ENCODE results near the gene LDHAL6A. TPM values are rescaled to one million over a fixed set of nuclear protein-coding genes. Genes with fewer than 3 reads are reported as not detected.

Gene LDHAL6A
- total and polyA plus RNA-seq, 11 donors: not detected

- Histone ChIP-seq H3K9me3 (no peaks in the 10 kb centered on the region), H3K4me1 (no peaks in the 10 kb centered on the region), H3K4me3 (no peak overlapping the region), H3K27ac (no peak overlapping the region), H3K27me3 (no peaks in the 10 kb centered on the region), H3K36me3 (no peaks in the 10 kb centered on the region)
- no peak for DNase-seq
- 76 to 87% (median 78%) methylated on average over 2 of the region's 2 CpGs for WGBS, 4 donors
- TF ChIP-seq, protein P1, sequence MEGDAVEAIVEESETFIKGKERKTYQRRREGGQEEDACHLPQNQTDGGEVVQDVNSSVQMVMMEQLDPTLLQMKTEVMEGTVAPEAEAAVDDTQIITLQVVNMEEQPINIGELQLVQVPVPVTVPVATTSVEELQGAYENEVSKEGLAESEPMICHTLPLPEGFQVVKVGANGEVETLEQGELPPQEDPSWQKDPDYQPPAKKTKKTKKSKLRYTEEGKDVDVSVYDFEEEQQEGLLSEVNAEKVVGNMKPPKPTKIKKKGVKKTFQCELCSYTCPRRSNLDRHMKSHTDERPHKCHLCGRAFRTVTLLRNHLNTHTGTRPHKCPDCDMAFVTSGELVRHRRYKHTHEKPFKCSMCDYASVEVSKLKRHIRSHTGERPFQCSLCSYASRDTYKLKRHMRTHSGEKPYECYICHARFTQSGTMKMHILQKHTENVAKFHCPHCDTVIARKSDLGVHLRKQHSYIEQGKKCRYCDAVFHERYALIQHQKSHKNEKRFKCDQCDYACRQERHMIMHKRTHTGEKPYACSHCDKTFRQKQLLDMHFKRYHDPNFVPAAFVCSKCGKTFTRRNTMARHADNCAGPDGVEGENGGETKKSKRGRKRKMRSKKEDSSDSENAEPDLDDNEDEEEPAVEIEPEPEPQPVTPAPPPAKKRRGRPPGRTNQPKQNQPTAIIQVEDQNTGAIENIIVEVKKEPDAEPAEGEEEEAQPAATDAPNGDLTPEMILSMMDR (IDR thresholded peaks at IDR 0.05): no peak
- TF ChIP-seq POLR2A (IDR thresholded peaks at IDR 0.05): no peak
- no peak for ATAC-seq
- intact Hi-C loops (cut with DNase I): no loop called here
Measured at GRCh38 chr11:18438691-18439090, 17.0 kb upstream of the LDHAL6A start.

GRCh38 chr11:18449251-18449650, 6.4 kb upstream of the LDHAL6A start:
- H3K36me3 ChIP-seq: no peaks in the 10 kb centered on the region
- no peak for TF ChIP-seq POLR2A (IDR thresholded peaks at IDR 0.05)
- TF ChIP-seq, protein P1 (IDR thresholded peaks at IDR 0.05): no peak
- H3K4me1 ChIP-seq: no peaks in the 10 kb centered on the region
- ATAC-seq (no peak), DNase-seq (no peak)
- no peak overlapping the region for H3K27ac ChIP-seq
- intact Hi-C loops (cut with DNase I): no loop called here
- H3K27me3 ChIP-seq: no peaks in the 10 kb centered on the region
- 85 to 96% (median 89%) methylated on average over 3 of the region's 3 CpGs for WGBS, 4 donors
- no peaks in the 10 kb centered on the region for H3K9me3 ChIP-seq
- no peak overlapping the region for H3K4me3 ChIP-seq

DNA sequence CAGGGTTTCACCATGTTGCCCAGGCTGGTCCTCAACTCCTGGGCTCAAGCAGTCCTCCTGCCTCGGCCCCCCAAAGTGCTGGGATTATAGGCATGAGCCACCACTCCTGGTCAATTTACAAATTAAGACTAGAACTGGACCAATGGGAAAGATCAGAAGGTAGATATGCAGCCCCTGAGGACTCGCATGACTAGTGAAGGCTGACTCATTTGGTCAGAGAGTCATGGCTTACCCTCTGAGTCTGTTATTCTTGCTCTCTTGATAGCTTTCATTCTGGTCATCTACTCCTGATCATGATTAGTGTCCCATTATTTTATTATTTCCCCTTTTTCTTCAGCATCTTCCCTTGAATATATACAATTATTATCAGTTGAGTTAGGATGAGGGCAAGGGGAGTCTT, 2.7 kb upstream of the LDHAL6A start:
- 72 to 94% (median 80%) methylated on average over 2 of the region's 2 CpGs for WGBS, 4 donors
- no peak for DNase-seq
- intact Hi-C loops (cut with DNase I): no loop called here
- Histone ChIP-seq H3K4me1 (no peaks in the 10 kb centered on the region), H3K36me3 (no peaks in the 10 kb centered on the region), H3K9me3 (no peaks in the 10 kb centered on the region), H3K4me3 (no peak overlapping the region), H3K27ac (no peak overlapping the region), H3K27me3 (peaks cover 0 to 12% (median 0%) of the 10 kb centered on the region in 9 donors)
- TF ChIP-seq, protein P1 (IDR thresholded peaks at IDR 0.05): no peak
- no peak for TF ChIP-seq POLR2A (IDR thresholded peaks at IDR 0.05)
- no peak for ATAC-seq

DNA sequence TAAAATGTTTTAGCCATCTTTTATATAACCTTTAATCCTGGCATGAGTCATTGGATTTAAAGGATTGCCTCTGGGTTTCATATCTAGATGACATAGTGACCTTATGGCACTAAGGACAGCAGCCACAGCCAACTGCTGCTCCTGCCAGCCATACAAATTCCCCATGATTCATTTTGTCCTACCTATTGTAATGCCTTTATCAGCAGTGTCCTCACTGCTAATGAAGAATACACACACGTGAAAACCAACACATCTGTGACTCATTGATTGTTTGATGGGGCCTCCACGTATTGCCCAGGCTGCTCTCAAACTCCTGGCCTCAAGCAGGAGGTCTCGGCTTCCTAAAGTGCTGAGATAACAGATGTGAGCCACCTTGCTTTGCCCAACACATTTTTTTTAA, 1.8 kb downstream of the LDHAL6A start:
- no peak for DNase-seq
- no peaks in the 10 kb centered on the region for H3K9me3 ChIP-seq
- H3K4me3 ChIP-seq: no peak overlapping the region
- intact Hi-C loops (cut with DNase I): no loop called here
- H3K36me3 ChIP-seq: no peaks in the 10 kb centered on the region
- no peak overlapping the region for H3K27ac ChIP-seq
- WGBS, 4 donors: 22 to 50% (median 41%) methylated on average over 3 of the region's 3 CpGs
- no peaks in the 10 kb centered on the region for H3K4me1 ChIP-seq
- peak in 2 of 4 donors; percentile 29 to 39 for ATAC-seq
- H3K27me3 ChIP-seq: peaks cover 0 to 12% (median 0%) of the 10 kb centered on the region in 9 donors
- no peak for TF ChIP-seq POLR2A (IDR thresholded peaks at IDR 0.05)
- TF ChIP-seq, protein P1 (IDR thresholded peaks at IDR 0.05): no peak

Measured in heart left ventricle (tissue), 16 donors.